RWPE2 (cell line): ENCODE results near the gene VAMP3.
A peak's percentile ranks its signal among the peaks of the same experiment; 100 is the strongest.

Experiments
- ATAC-seq: fragments of 200-7000 bp; cut with Tn5 transposase; 3 replicates; pipeline ENCODE4 v1.9.1; 2021; ENCODE audit warnings: low read depth
- DNase-seq: peaks from one replicate; pipeline ENCODE4 v3.0.0-alpha.2; 2020; ENCODE audit warnings: low spot score
- H3K27ac ChIP-seq: fragments of 450-650 bp; 2 replicates; pipeline ENCODE4 v1.5.1; 2017; ENCODE audit warnings: mild to moderate bottlenecking; ENCODE audit not compliant: poor library complexity, severe bottlenecking
- H3K27me3 ChIP-seq: fragments of 250-450 bp; sonication (Bioruptor Pico); 2 replicates; pipeline ENCODE4 v1.5.1; 2021; ENCODE audit warnings: mild to moderate bottlenecking, moderate library complexity; ENCODE audit not compliant: insufficient read depth, poor library complexity, severe bottlenecking
- H3K36me3 ChIP-seq: fragments of 250-450 bp; sonication (Bioruptor Pico); 2 replicates; pipeline ENCODE4 v1.5.1; 2020; ENCODE audit warnings: low read depth, mild to moderate bottlenecking, moderate library complexity
- H3K4me1 ChIP-seq: fragments of 250-450 bp; sonication (Bioruptor Pico); 2 replicates; pipeline ENCODE4 v1.5.1; 2021; ENCODE audit warnings: mild to moderate bottlenecking, moderate library complexity; ENCODE audit not compliant: insufficient read depth, poor library complexity, severe bottlenecking
- H3K4me3 ChIP-seq: fragments of 250-450 bp; sonication (Bioruptor Pico); 2 replicates; pipeline ENCODE4 v1.5.1; 2021; ENCODE audit warnings: mild to moderate bottlenecking, moderate library complexity; ENCODE audit not compliant: severe bottlenecking
- H3K9me3 ChIP-seq: fragments of 250-450 bp; sonication (Bioruptor Pico); 2 replicates; pipeline ENCODE4 v1.5.1; 2021; ENCODE audit warnings: mild to moderate bottlenecking, moderate library complexity; ENCODE audit not compliant: severe bottlenecking
- CTCF ChIP-seq: fragments of 450-650 bp; IDR thresholded peaks from one replicate; pipeline ENCODE4 v1.5.1; 2017; ENCODE audit warnings: mild to moderate bottlenecking, moderate library complexity; ENCODE audit not compliant: poor library complexity, severe bottlenecking

VAMP3 gene

GRCh38 chr1:7743346-7743745, 27.8 kb upstream of the VAMP3 start:
- Histone ChIP-seq H3K4me3 (no peak overlapping the region), H3K4me1 (peaks cover 6% of the 10 kb centered on the region), H3K27me3 (no peaks in the 10 kb centered on the region), H3K9me3 (no peaks in the 10 kb centered on the region), H3K36me3 (no peaks in the 10 kb centered on the region), H3K27ac (no peak overlapping the region)
- no peak for TF ChIP-seq CTCF
- ATAC-seq (no peak), DNase-seq (no peak)

- ATAC-seq (no peak), DNase-seq (no peak)
- Histone ChIP-seq H3K4me3 (no peak overlapping the region), H3K27ac (no peak overlapping the region), H3K4me1 (peaks cover 6% of the 10 kb centered on the region), H3K9me3 (no peaks in the 10 kb centered on the region), H3K27me3 (no peaks in the 10 kb centered on the region), H3K36me3 (no peaks in the 10 kb centered on the region)
- no peak for TF ChIP-seq CTCF
Measured at GRCh38 chr1:7744882-7745281, 26.2 kb upstream of the VAMP3 start.

- TF ChIP-seq CTCF = no peak
- DNase-seq = no peak
- no peaks in the 10 kb centered on the region for H3K36me3 ChIP-seq
- H3K27me3 ChIP-seq = no peaks in the 10 kb centered on the region
- H3K27ac ChIP-seq = peak overlapping the region; percentile 3
- peaks cover 6% of the 10 kb centered on the region for H3K4me1 ChIP-seq
- H3K4me3 ChIP-seq = no peak overlapping the region
- ATAC-seq = peak; percentile 96
- H3K9me3 ChIP-seq = no peaks in the 10 kb centered on the region
Measured at GRCh38 chr1:7745783-7746182, 25.3 kb upstream of the VAMP3 start.

GRCh38 chr1:7747605-7748004, 23.5 kb upstream of the VAMP3 start:
- Histone ChIP-seq H3K27ac (no peak overlapping the region), H3K27me3 (no peaks in the 10 kb centered on the region), H3K9me3 (no peaks in the 10 kb centered on the region), H3K4me3 (no peak overlapping the region), H3K36me3 (no peaks in the 10 kb centered on the region), H3K4me1 (peaks cover 6% of the 10 kb centered on the region)
- no peak for TF ChIP-seq CTCF
- DNase-seq (no peak), ATAC-seq (no peak)

GRCh38 chr1:7749126-7749525, 22.0 kb upstream of the VAMP3 start:
- no peak for TF ChIP-seq CTCF
- ATAC-seq = no peak

More at GRCh38 chr1:7749126-7749525, 22.0 kb upstream of the VAMP3 start:
- no peak for DNase-seq
- no peak overlapping the region for H3K27ac ChIP-seq
- H3K4me1 ChIP-seq = peaks cover 6% of the 10 kb centered on the region
- H3K27me3 ChIP-seq = no peaks in the 10 kb centered on the region
- no peak overlapping the region for H3K4me3 ChIP-seq
- H3K36me3 ChIP-seq = no peaks in the 10 kb centered on the region
- H3K9me3 ChIP-seq = no peaks in the 10 kb centered on the region
